ENCODE data around the gene GATA2.

Gene GATA2

DNA sequence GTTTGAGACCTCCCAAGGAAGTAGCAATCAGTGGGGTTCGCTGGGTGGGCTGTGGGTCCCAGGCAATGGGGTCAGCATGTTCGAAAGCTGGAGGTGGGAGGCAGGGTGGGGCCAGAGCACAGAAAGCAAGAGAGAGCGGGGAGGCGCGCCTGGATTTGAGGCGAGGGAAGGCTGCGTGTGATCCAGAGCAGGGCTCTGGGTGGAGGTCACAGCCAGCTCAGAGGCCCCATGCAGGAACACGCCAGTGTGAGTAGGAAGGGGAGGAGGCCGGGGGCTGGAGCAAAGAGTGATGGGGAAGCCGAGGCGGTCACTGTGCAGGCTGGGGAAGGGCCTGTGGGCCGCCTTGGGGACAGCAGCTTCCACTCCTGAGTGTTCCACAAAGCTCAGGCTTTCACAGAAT lies 35.1 kb downstream of the GATA2 start:
- no peak for DNase-seq (ENCODE audit: extremely low read depth in 1 of 2, low read depth in 1 of 2)

DNA sequence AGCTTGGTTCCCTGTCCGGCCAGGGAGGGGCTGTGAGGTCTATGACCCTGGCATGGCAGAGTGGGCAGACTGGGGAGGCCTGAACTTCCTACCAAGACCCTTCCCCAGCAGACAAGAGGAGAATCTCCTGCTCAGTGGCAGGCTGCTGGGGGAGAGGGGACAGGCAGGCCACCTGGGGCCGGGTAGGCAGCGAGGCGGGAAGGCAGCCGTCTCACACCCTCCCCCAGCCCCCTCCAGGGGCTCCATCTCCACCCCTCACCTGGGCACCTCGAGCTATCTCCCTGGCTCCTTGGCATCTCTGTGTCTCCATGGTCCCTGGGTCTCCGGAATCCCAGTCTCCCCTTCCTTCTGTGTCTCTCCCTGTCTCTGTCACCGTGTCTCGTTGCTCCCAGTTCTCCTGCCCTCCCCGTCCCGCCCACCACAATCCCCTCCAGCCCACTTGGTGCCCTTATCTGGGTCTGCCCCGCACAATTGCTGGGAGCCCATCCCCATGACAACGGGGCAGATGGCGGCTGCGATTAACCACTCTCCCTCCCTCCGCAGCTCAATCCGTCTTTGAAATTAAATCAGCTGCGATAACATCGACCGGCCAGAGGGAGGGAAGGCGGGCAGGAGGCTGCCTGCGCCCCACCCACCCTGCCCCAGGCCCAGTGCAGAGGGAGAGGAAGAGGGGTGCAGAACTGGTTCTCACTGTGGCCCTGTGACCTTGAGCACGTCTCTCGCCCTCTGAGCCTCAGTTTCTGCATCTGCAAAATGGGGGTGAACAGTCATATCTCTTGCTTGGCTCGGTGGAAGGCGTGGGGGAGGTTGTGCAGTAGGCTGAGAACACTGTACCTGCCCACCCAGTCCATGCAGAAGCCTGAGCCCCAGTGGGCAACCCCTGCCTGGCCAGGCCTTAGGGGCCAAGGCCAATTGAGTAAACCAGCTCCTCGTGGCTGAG lies 36.0 kb downstream of the GATA2 start:
- DNase-seq (ENCODE audit: extremely low read depth in 1 of 2, low read depth in 1 of 2) = no peak

DNA sequence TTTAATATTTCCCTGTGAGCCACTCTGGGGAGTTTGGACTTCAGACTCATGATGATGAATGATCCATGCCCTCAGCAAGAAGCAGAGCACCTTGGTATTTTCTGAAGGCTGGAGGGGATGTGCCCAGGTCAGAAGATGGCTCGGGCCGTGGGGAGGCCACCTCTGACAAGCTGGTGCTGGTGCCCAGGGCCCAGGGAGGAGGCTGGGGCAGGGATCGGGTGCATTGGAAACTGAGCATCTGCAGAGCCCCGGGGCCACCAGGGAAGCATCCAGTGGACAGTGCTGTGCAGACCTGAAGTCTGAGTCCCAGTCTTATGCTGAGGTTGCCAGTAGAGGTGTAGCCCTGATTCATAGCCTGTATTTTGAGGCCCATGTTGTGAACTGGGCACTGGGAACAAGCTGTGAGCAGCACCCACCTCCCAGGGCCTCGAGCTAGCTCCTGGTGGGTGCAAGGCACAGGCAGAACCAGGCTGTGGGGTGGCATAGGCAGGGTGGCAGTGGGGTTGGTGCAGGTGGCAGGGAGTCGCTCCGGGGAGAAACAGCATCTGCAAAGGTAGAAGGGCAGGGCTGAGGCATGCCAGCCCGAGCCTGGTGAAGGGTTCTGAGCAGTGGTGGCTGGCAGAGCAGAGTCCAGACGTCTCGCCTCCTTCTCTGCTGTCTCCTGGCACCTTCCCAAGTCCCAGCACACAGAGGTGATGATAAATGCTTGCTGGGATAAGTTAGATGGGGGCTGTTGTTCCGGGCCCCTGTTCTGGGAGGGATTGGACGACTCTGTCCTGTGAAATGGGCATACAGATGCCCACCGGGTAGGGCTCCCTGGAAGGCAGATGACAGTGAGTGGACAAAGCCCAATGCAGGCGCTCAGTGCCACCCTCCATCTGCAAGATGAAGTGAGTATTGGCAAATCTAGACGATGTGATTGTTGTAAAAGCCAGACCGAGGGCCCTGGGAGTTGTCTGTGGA lies 36.9 kb downstream of the GATA2 start:
- DNase-seq (ENCODE audit: extremely low read depth in 1 of 2, low read depth in 1 of 2) = no peak

DNA sequence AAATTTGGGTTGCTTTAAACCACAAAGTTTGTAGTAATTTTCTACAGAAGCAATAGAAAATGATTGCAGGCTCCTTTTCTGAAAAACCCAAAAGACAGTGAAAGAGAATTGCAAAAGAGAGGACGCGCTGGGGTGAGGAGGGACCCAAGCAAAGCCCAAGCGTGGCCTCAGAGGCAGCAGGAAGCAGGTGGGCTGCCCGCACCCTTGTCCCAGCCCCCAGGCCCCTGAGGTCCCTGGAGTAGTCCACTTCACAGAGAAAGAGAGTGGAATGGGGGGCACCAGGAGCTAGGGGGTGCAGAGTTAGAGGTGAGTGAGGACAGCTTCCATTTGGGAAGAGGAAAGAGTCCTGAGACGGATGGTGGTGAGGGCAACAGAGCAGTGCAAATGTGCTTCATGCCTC lies 37.9 kb downstream of the GATA2 start:
- DNase-seq (ENCODE audit: extremely low read depth in 1 of 2, low read depth in 1 of 2) = no peak

DNA sequence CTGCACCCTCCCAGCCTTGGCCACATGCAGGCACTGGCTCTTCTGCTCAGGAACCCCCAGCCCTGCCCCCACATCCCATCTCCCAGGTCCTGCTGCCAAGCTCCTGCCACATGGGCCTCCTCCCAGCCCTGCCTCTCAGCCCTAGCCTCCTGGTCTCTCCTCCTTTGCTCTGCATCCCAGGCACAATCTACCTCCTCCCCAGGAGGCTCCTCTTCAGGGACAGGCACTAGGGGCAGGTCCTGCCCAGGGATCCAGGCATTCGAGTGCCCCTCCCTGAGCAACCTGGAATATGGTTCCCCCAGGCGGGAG lies 38.7 kb downstream of the GATA2 start:
- no peak for DNase-seq (ENCODE audit: extremely low read depth in 1 of 2, low read depth in 1 of 2)

DNA sequence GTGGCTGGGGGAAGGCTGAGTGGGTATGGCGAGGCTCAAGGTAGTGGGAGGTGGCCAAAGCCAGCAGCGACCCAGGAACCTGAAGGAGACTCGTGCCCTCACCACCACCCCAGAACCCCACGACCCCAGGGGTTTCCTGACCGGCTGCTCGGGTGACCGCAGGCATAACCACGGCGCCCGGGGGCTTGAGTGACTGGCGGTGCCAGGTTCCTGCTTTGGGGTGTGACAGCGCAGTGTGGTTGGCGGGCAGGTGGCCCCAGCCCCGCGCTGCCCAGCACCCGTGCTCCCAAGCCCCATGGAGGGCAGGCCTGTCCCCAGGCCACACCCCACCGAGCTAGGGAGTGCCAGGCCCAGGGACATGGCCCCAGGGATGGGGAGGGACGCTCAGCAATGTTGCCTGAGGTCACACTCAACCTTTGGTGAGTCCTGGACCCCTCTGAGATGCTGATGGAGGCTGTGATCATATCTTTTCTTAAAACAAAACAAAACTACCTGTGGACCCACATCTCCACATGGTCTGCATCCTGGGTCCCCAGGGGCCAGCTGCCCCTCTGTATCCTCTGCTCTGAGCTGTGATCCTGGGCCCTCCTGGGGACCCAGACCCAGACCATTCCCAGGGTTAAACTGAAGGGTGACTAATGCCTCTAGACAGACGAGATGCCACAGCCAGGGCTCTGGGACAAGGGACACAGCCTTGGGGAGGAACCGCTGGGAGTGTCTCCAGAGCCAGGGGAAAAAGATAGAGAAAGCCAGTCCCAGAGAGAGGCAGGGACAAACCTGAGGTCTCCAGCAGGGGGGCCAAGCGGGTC lies 39.3 kb downstream of the GATA2 start:
- no peak for DNase-seq (ENCODE audit: extremely low read depth in 1 of 2, low read depth in 1 of 2)

DNA sequence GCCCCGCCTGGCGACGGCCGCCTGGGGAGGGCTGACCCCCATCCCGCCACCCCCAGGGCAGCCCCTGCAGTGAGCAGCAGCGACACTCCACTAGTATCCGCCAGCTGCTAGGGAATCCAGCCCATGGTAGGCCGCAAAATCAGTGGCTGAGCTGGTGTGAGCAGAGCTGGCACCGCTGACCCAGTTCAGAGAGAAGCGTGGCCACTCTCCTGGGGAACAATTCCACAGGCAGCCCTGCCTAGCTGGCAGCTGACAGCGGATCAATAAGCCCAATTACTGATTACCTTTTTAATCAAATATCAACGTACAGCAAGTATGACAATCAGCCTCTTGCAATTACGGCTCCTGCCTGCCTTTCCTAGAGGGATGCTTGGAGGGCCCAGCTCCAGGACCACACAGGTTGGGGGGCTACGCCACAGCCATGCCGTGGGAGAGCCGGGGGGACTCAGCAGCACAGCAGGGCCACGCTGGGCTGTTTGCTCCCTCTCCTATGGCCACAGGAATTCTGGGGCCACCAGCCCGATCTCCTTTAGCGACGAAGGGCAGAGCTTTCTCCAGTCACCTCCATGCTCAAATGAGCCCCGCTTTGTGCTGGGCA lies 40.2 kb downstream of the GATA2 start:
- DNase-seq (ENCODE audit: extremely low read depth in 1 of 2, low read depth in 1 of 2) = no peak

DNA sequence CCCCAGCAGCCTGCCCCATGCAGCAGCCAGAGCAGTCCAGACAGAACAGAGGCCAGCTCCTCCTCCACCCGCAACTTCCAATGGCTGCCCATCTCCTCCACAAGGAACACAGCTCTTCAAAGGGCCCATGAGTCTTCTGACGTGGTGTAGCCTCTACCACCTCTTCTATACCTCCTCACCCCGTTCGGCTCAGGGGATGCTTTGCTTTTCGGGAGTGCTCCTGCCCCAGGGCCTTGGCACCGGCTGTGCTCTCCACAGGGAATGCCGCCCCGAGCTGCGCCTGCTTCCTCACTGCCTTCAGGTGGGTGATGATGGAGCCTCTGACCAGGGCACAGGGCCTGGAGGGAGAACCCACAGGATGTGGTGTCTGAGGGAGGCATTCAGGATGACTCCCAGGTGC lies 40.9 kb downstream of the GATA2 start:
- no peak for DNase-seq (ENCODE audit: extremely low read depth in 1 of 2, low read depth in 1 of 2)

DNA sequence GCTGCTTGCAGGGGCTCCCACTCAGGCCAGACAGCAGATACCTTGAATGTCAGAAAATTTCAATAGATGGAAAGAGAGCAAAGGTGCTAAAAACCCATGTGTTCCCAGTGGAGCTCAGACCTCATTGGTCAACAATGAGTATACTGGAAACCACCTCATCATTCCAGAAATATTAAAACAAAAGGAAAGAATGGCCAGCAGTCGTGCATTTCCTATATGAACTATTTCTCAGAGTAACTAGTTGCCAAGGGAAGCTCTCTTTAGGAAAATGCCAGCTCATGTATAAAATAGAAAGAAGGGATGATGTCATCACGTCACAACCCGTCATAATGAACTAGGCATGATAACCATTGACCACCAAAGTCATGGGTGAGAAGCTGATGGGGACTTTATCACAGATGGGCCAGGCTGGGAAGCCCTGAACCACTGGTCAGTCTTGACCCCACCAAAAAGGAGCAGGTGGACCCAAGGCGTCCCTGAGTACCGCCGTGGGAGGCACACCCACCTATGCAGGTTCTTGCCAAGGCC lies 43.8 kb downstream of the GATA2 start:
- DNase-seq (ENCODE audit: extremely low read depth in 1 of 2, low read depth in 1 of 2) = no peak

DNA sequence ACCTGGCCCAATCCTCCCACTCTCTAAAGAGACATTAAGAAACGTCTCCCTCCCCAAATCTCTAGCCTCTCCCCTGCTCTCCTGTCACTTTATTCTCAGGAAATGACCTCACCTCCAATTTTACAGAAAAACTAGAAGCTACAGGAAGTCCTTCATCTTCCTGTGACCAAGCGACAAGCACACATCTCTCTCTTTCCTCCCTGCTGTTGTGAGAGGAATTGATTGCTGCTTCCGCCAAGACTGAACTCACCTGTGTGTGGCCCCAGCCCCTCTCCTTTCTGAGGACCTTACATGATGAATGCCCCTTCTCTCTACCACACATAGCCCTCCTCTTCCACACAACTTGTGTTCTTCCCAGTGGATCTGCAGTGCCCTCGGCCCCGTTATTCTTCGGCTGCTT lies 44.5 kb downstream of the GATA2 start:
- DNase-seq (ENCODE audit: extremely low read depth in 1 of 2, low read depth in 1 of 2) = no peak

DNA sequence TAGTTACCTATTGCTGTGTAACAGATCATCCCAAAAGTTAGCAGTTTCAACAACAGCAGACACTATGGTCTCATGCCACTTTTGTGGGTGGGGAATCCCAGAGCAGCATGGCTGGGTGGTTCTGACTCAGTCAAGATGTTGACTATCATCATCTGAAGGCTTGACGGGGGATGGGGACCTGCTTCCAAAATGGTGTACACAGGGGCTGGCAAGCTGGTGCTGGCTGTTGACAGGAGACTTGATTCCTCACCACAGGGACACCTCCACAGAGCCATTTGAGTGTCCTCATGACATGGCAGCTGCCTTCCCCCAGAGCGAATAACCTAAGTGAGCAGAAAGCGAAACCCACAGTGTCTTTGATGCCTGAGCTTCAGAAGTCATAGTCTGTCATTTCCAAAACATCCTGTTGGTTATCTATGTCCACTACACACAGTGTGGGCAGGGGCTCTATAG lies 45.4 kb downstream of the GATA2 start:
- DNase-seq (ENCODE audit: extremely low read depth in 1 of 2, low read depth in 1 of 2) = no peak

DNA sequence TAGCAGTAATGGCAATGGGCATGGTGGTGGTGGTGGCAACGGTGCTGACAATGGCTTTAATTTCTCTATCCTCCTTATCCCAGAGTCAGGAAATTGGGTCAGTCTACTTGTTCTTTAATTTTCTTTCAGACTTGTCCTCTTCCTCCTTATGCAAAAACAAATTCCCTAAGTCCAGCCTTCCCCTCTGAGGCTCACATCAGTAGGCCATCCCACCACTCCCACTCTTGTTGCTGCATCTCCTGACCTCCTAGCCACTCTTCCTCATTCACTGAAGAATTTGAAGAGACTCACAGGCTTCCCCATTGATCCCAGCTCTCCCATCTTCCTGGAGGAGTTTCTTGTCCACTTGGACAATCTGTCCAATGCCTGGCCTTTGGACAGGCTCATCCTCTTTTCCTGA lies 46.2 kb downstream of the GATA2 start:
- no peak for DNase-seq (ENCODE audit: extremely low read depth in 1 of 2, low read depth in 1 of 2)

DNA sequence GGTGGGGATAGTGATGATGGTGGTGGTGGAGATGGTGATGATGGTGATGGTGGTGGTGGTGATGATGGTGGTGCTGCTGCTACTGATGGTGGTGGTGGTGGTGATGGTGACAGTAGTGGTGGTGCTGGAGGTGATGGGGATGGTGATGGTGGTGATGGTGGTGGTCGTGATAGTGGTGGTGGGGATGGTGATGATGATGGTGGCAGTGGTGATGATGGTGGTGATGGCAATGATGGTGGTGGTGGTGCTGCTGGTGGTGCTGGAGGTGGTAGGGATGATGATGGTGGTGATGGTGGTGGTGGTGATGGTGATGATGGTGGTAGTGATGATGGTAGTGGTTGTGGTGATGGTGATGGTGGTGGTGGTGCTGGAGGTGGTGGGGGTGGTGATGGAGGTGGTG lies 47.6 kb downstream of the GATA2 start:
- no peak for DNase-seq (ENCODE audit: extremely low read depth in 1 of 2, low read depth in 1 of 2)

DNA sequence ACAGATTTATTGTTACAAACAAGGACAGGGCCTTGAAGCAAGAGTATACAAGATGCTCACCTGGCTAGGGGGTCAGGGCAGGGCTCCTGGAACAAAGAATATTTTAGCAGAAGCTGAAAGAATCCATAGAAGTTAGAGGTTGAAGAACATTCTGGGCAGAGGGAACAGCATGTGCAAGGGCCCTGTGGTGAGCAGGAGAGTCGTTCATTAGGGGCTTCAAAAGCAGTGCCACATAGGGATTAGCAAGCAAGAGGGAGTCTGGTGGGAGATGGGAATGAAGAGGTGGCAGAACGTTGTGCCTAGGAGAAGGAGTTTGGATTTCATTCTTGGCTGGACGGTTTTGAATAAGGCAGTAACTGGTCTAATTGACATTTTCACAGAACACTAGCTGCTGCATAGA lies 49.2 kb downstream of the GATA2 start:
- DNase-seq (ENCODE audit: extremely low read depth in 1 of 2, low read depth in 1 of 2) = no peak

DNA sequence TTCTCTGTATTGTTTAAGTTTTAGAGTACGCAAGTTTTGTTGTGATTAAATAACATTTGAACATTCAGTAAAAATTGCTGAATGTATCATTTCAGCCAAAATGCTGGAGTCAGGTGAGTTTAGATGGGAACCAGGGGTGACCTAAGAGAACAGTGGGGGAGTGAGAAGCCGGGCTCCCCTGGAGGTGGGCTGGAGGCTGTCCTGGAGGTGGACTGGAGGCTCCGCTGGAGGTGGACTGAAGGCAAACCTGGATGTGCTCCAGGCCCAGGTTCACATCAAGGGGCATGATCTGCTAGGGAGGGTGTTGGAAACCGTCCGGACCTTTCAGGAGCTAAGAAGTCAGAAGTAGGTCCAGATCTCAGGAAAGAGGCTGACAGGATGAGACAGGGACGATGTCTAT lies 50.1 kb downstream of the GATA2 start:
- no peak for DNase-seq (ENCODE audit: extremely low read depth in 1 of 2, low read depth in 1 of 2)

DNA sequence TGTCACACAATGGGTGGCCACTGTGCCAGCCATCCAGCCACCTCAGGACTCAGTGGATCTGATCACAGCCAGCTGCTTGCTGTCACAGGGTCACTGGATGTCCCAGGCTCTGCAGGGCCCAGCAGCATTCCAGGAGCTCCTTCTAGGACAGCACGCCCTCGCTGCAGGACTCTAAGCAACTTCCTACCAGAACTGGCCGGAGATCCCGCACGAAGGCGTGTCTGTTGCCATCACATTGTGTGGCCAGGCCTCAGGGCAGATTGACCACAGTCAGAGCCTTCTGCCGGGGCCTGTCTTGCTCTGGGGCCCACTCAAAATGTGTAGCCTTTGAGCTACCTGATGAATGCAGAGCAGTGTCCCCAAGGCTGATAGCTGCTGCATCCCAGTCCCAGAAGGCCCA lies 50.9 kb downstream of the GATA2 start:
- no peak for DNase-seq (ENCODE audit: extremely low read depth in 1 of 2, low read depth in 1 of 2)

DNA sequence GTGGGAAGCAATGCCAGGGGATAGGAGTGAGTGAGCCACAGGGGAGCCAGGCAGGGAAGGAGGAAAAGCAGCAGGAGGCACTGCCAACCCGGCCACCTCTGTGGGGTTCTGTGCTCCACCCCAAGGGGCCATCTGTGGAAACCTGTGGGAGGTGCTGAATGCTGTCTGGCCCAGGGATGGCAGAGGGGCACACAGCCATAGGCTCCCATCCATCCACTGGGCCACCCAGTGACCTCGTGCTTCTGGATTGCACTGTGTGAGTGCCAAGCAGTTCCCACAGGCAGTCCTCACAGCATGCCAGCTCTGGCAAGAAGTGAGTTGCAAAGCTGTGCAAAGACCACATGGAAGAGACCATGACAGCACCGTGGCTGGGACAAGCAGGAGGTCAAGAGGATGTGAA lies 53.8 kb downstream of the GATA2 start:
- DNase-seq (ENCODE audit: extremely low read depth in 1 of 2, low read depth in 1 of 2) = no peak

DNA sequence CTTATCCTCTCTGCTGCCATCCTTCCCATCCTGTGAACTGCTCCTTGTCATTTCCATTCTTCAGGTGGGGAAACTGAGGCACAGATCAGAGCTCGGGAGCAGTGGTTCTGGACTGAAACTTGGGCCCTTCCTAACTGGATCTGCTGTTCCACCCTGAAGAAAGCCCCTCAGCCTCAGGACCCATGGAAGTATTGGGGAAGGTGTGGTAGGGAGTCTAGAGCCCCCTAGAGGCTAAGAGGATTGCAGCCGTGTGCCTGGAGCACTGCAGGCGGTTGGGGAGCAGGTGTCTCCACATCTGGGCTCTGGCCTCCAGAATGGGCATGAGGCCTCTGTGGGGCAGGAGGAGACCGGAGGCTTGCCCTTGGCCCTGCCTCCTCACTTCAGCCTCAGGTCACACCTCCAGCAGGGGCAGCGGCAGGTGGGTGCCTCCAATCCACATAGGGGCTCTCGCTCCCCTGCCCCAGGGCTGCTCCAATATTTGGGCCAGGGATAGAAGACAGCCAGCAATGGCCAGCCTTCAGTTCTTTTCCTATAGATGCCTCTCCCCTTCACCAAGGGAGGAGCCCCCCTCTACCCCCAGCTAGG lies 54.4 kb downstream of the GATA2 start:
- no peak for DNase-seq (ENCODE audit: extremely low read depth in 1 of 2, low read depth in 1 of 2)

DNA sequence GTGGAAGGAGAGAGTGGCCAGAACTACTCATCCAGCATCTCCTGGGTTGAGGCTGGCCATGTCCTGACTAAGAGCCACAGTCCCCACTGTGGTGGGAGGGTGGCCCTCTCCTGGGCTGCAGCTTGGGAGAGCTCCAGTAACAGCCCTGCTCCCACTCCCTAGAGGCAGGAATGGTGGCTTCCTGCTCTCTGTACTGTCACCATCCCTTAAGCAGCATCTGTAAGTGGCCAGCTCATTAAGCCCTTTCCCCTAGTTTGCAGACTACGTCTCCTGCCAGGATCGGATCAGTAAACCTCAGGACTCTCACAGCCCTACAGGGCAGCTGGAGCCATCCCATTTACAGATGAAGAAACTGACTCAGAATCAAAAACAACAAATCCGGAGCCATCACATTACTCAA lies 56.8 kb downstream of the GATA2 start:
- DNase-seq (ENCODE audit: extremely low read depth in 1 of 2, low read depth in 1 of 2) = no peak

DNA sequence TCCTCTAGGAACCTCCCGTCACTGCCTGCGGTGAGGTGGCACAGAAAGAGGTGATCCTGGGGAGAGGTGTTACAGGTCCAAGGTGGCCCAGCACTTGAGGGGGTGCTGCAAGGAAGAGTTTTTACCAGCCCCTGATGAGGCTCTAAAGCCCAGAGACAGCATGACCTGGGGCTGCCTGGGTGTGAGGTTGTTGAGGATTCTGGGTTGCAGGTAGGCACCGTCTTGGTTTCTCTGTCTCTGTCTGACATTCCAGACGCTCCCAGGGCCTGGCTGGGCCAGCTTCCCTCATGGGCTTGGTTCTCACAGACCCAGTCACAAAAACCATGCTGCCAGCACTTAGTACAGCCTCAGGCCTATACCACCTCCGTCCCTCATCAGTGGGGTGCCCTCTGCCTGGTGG lies 57.4 kb downstream of the GATA2 start:
- no peak for DNase-seq (ENCODE audit: extremely low read depth in 1 of 2, low read depth in 1 of 2)
